CD4-positive, alpha-beta T cell (primary cell): Measurements from ENCODE around the gene BCKDHB. TPM values are rescaled to one million over a fixed set of nuclear protein-coding genes. Genes with fewer than 3 reads are reported as not detected.

Experiments used
- ATAC-seq: fragments of 200-7000 bp; cut with Tn5 transposase; one replicate; pipeline ENCODE4 v1.10.0; 2022; ENCODE audit warnings: mild to moderate bottlenecking; ENCODE audit not compliant: poor library complexity
- CTCF ChIA-PET: fragments of 350-600 bp; sonication (Branson Sonifier 250); formaldehyde crosslinking; loops from one replicate; lab custom pipeline; 2021; ENCODE audit warnings: antibody characterized with exemption, inconsistent platforms; lab: Charles Lee
- POLR2A ChIA-PET: fragments of 350-600 bp; sonication (Branson Sonifier 250); formaldehyde crosslinking; loops from one replicate; lab custom pipeline; 2021; ENCODE audit warnings: antibody characterized with exemption, inconsistent platforms; lab: Charles Lee
- DNase-seq, 14 experiments: peaks; one replicate each; pipeline ENCODE4 v3.0.0-alpha.2; 2013 to 2020; ENCODE audit warnings: mixed read lengths in 2 of 14
- H3K27ac ChIP-seq, 2 donors: one replicate each; pipeline versions ENCODE4 v1.5.1 to v1.7.0; 2013; ENCODE audit warnings: low read length in 2 of 2, low read depth in 1 of 2, mild to moderate bottlenecking in 1 of 2
- H3K27me3 ChIP-seq, 2 experiments: 1 replicate in 1 of 2; 2 replicates in 1 of 2; pipeline versions ENCODE4 v1.6.1 to v1.7.0; 2013; ENCODE audit warnings: low read length in 2 of 2, control low read depth in 1 of 2, mild to moderate bottlenecking in 1 of 2, moderate library complexity in 1 of 2; ENCODE audit not compliant: insufficient read depth in 2 of 2, control insufficient read depth in 1 of 2
- H3K36me3 ChIP-seq: one replicate; pipeline ENCODE4 v1.6.1; 2013; ENCODE audit warnings: low read length, control low read depth; ENCODE audit not compliant: insufficient read depth
- H3K4me1 ChIP-seq: one replicate; pipeline ENCODE4 v1.6.1; 2013; ENCODE audit warnings: low read length, control low read depth; ENCODE audit not compliant: insufficient read depth
- H3K4me3 ChIP-seq: one replicate; pipeline ENCODE4 v1.5.1; 2013; ENCODE audit warnings: mild to moderate bottlenecking, low read length, moderate library complexity
- H3K9me3 ChIP-seq, 2 experiments: 1 replicate in 1 of 2; 2 replicates in 1 of 2; pipeline versions ENCODE4 v1.6.1 to v1.7.0; 2013; ENCODE audit warnings: low read length in 2 of 2, mild to moderate bottlenecking in 2 of 2, control low read depth in 1 of 2, moderate library complexity in 1 of 2; ENCODE audit not compliant: control insufficient read depth in 1 of 2, insufficient read depth in 1 of 2
- H3K27ac Mint-ChIP-seq: one replicate; pipeline ENCODE4 v1.8.0; 2020; ENCODE audit warnings: mixed read lengths
- H3K27me3 Mint-ChIP-seq: one replicate; pipeline ENCODE4 v1.8.0; 2021; ENCODE audit warnings: mixed read lengths
- H3K36me3 Mint-ChIP-seq: one replicate; pipeline ENCODE4 v1.8.0; 2021; ENCODE audit warnings: low read depth, mixed read lengths
- H3K4me1 Mint-ChIP-seq: one replicate; pipeline ENCODE4 v1.8.0; 2021; ENCODE audit warnings: low read depth, mixed read lengths
- H3K4me3 Mint-ChIP-seq: one replicate; pipeline ENCODE4 v1.8.0; 2020; ENCODE audit warnings: mild to moderate bottlenecking, mixed read lengths
- H3K9me3 Mint-ChIP-seq: one replicate; pipeline ENCODE4 v1.8.0; 2020; ENCODE audit warnings: mixed read lengths
- CTCF ChIP-seq: fragments of 200-600 bp; IDR thresholded peaks from one replicate; pipeline ENCODE4 v1.8.0; 2022; ENCODE audit warnings: antibody characterized with exemption, mild to moderate bottlenecking
- intact Hi-C, 2 experiments: fragments of 100-400 bp; cut with DNase I in 1 of 2; cut with micrococcal nuclease in 1 of 2; formaldehyde crosslinking; loops; one replicate each; pipeline versions ENCODE4 v1.15.1 to v1.9.0; 2023 to 2025; cut with DNase I, micrococcal nuclease
- total RNA-seq, 174 experiments: library from RNA in 2 of 174; stranded (reverse) in 2 of 174; gene quantifications; one replicate each; pipeline ENCODE4 v1.2.3 and lab custom pipeline; 2021 to 2026

Gene BCKDHB
- total RNA-seq, 2 experiments from 2014 or later, result 7.8 to 8.1 TPM

- Mint-ChIP-seq H3K4me3 (no peak overlapping the region), H3K27me3 (no peaks in the 10 kb centered on the region), H3K27ac (no peak overlapping the region), H3K4me1 (no peaks in the 10 kb centered on the region), H3K9me3 (no peaks in the 10 kb centered on the region), H3K36me3 (peaks cover under 1% of the 10 kb centered on the region)
- H3K36me3 ChIP-seq, result peaks cover 7% of the 10 kb centered on the region
- TF ChIP-seq CTCF, result no peak
- H3K27me3 ChIP-seq, result no peaks in the 10 kb centered on the region
- no peak overlapping the region for H3K27ac ChIP-seq
- DNase-seq (peak in 5 of 14 experiments; percentile 1 to 34 (median 22)), ATAC-seq (peak; percentile 55)
- ChIA-PET POLR2A (interaction anchor here (1.0 to 1.4 kb wide), 3 partner anchors 57 to 1589 kb away, joined by 3 to 5 read pairs (median 4); partner anchors contain the start of genes BCKDHB and TENT5A), CTCF (interaction anchor here (1.6 kb wide), 1 partner anchor 12 kb away, joined by 4 read pairs; no protein-coding TSS in a partner anchor)
- H3K9me3 ChIP-seq, result no peaks in the 10 kb centered on the region
- H3K4me3 ChIP-seq, result no peak overlapping the region
- H3K4me1 ChIP-seq, result peaks cover 3% of the 10 kb centered on the region
- intact Hi-C loops, result no loop called here
Measured at GRCh38 chr6:80163754-80164187, 57.3 kb downstream of the BCKDHB start.

GRCh38 chr6:80165143-80165542 lies 58.7 kb downstream of the BCKDHB start:
- Mint-ChIP-seq H3K36me3 (peaks cover 13% of the 10 kb centered on the region), H3K4me3 (peak overlapping the region; percentile 14), H3K27ac (no peak overlapping the region), H3K9me3 (no peaks in the 10 kb centered on the region), H3K4me1 (no peaks in the 10 kb centered on the region), H3K27me3 (no peaks in the 10 kb centered on the region)
- Histone ChIP-seq H3K27me3 (no peaks in the 10 kb centered on the region), H3K36me3 (peaks cover 9% of the 10 kb centered on the region), H3K4me3 (no peak overlapping the region), H3K9me3 (no peaks in the 10 kb centered on the region), H3K4me1 (peaks cover 3% of the 10 kb centered on the region), H3K27ac (no peak overlapping the region)
- intact Hi-C loops, result no loop called here
- TF ChIP-seq CTCF, result no peak
- POLR2A ChIA-PET, result no interaction called here
- CTCF ChIA-PET, result no interaction called here
- ATAC-seq (no peak), DNase-seq (peak in 3 of 14 experiments; percentile 16 to 28 (median 25))

GRCh38 chr6:80165819-80166218 lies 59.3 kb downstream of the BCKDHB start:
- DNase-seq (no peak), ATAC-seq (no peak)
- no peaks in the 10 kb centered on the region for H3K9me3 Mint-ChIP-seq
- no peaks in the 10 kb centered on the region for H3K27me3 Mint-ChIP-seq
- no peak for TF ChIP-seq CTCF
- H3K27ac Mint-ChIP-seq, result no peak overlapping the region
- peaks cover 3% of the 10 kb centered on the region for H3K4me1 ChIP-seq
- no peak overlapping the region for H3K27ac ChIP-seq
- no peak overlapping the region for H3K4me3 ChIP-seq
- H3K27me3 ChIP-seq, result no peaks in the 10 kb centered on the region
- no peaks in the 10 kb centered on the region for H3K4me1 Mint-ChIP-seq
- POLR2A ChIA-PET, result no interaction called here
- CTCF ChIA-PET, result no interaction called here
- peaks cover 9% of the 10 kb centered on the region for H3K36me3 ChIP-seq
- H3K36me3 Mint-ChIP-seq, result peaks cover 18% of the 10 kb centered on the region
- intact Hi-C loops, result no loop called here
- no peaks in the 10 kb centered on the region for H3K9me3 ChIP-seq
- H3K4me3 Mint-ChIP-seq, result no peak overlapping the region
